GM23248 (cell line): ENCODE results near the gene QSOX1. TPM values are rescaled to one million over a fixed set of nuclear protein-coding genes. Genes with fewer than 3 reads are reported as not detected.

Experiments used
- DNase-seq: peaks from one replicate; pipeline ENCODE4 v3.0.0-alpha.2; 2015
- H2AFZ ChIP-seq: fragments of 200-600 bp; sonication (generic); 2 replicates; pipeline ENCODE4 v1.6.1; 2016; ENCODE audit warnings: antibody characterized with exemption
- H3F3A ChIP-seq: fragments of 200-600 bp; sonication (generic); 2 replicates; pipeline ENCODE4 v1.6.1; 2016; ENCODE audit warnings: mild to moderate bottlenecking, antibody characterized with exemption, mixed run types; ENCODE audit not compliant: insufficient read depth
- H3K27ac ChIP-seq: fragments of 200-600 bp; sonication (generic); 2 replicates; pipeline ENCODE4 v1.5.1; 2016; ENCODE audit warnings: mild to moderate bottlenecking
- H3K27me3 ChIP-seq: fragments of 200-600 bp; sonication (generic); replicated peaks from 2 replicates; pipeline ENCODE4 v1.6.1; 2016; ENCODE audit warnings: mild to moderate bottlenecking; ENCODE audit not compliant: insufficient read depth
- H3K36me3 ChIP-seq: fragments of 200-600 bp; sonication (generic); 2 replicates; pipeline ENCODE4 v1.6.1; 2016; ENCODE audit warnings: low read depth, mild to moderate bottlenecking
- H3K4me1 ChIP-seq: fragments of 200-600 bp; sonication (generic); 2 replicates; pipeline ENCODE4 v1.6.1; 2016; ENCODE audit warnings: mild to moderate bottlenecking; ENCODE audit not compliant: insufficient read depth
- H3K4me2 ChIP-seq: fragments of 200-600 bp; sonication (generic); one replicate; pipeline ENCODE4 v1.6.1; 2016; ENCODE audit warnings: mild to moderate bottlenecking; ENCODE audit not compliant: unreplicated experiment
- H3K4me3 ChIP-seq: fragments of 200-600 bp; sonication (generic); 2 replicates; pipeline ENCODE4 v1.5.1; 2016; ENCODE audit warnings: mild to moderate bottlenecking
- H3K79me2 ChIP-seq: fragments of 200-600 bp; sonication (generic); 2 replicates; pipeline ENCODE4 v1.6.1; 2016; ENCODE audit warnings: mild to moderate bottlenecking; ENCODE audit not compliant: insufficient read depth
- H3K9ac ChIP-seq: fragments of 200-600 bp; sonication (generic); 2 replicates; pipeline ENCODE4 v1.6.1; 2016; ENCODE audit warnings: mild to moderate bottlenecking
- H3K9me2 ChIP-seq: fragments of 200-600 bp; sonication (generic); 2 replicates; pipeline ENCODE4 v1.6.1; 2016; ENCODE audit warnings: mixed run types, mild to moderate bottlenecking, moderate library complexity; ENCODE audit not compliant: insufficient read depth
- H3K9me3 ChIP-seq: fragments of 200-600 bp; sonication (generic); one replicate; pipeline ENCODE4 v1.6.1; 2017; ENCODE audit warnings: low read depth
- H4K20me1 ChIP-seq: fragments of 200-600 bp; sonication (generic); 2 replicates; pipeline ENCODE4 v1.6.0; 2016; ENCODE audit not compliant: insufficient read depth
- EZH2 ChIP-seq: fragments of 200-600 bp; sonication (generic); IDR thresholded peaks from 2 replicates; pipeline ENCODE4 v1.6.1; 2018; ENCODE audit warnings: antibody characterized with exemption, mild to moderate bottlenecking; ENCODE audit not compliant: insufficient read depth, poor library complexity, severe bottlenecking
- EZH2phosphoT487 ChIP-seq: fragments of 200-600 bp; sonication (generic); IDR thresholded peaks from 2 replicates; pipeline ENCODE4 v1.6.1; 2018; ENCODE audit warnings: antibody characterized with exemption, moderate library complexity, mild to moderate bottlenecking, low read depth; ENCODE audit not compliant: insufficient read depth
- WGBS, 2 experiments: methylation state at CpG; one replicate each; pipeline ENCODE4 v1.1.6; 2015 to 2017; ENCODE audit warnings: low lambda C conversion rate in 2 of 2, low coverage in 1 of 2; ENCODE audit errors: missing lambda C conversion rate in 2 of 2; 5-methylcytosine and 5-hydroxymethylcytosine counted together
- in situ Hi-C: fragments of 300-500 bp; cut with MboI; formaldehyde crosslinking; loops from 2 replicates; pipeline ENCODE4 v1.15.0; 2020
- polyA plus RNA-seq: library from polyadenylated mRNA; unstranded; fragments of >200 nt; fragmentation: Nextera tagmentation; extraction: Ambion mirVana; gene quantifications from 2 replicates; pipeline ENCODE4 v1.2.1, GENCODE V29; 2016
- total RNA-seq: library from RNA; depleted of rRNA; stranded (reverse); fragments of >200 nt; shearing (Covaris generic); gene quantifications from 2 replicates; pipeline ENCODE4 v1.2.3, GENCODE V29; 2014

Gene QSOX1
- total and polyA plus RNA-seq, 2 experiments from 2014 or later = 270 to 519 TPM

- WGBS, 2 experiments = 91 to 94% methylated on average over 8 to 9 of the region's 9 CpGs
- no peaks in the 10 kb centered on the region for H3K9me2 ChIP-seq
- TF ChIP-seq EZH2 = no peak
- no peak for TF ChIP-seq EZH2phosphoT487
- H3K27me3 ChIP-seq = no peaks in the 10 kb centered on the region
- in situ Hi-C loops = loop anchor here (10.0 kb wide), 2 partner anchors 239 to 289 kb away; no protein-coding TSS in a partner anchor
- no peaks in the 10 kb centered on the region for H3K4me1 ChIP-seq
- H3K36me3 ChIP-seq = peaks cover 20% of the 10 kb centered on the region
- H3K79me2 ChIP-seq = no peaks in the 10 kb centered on the region
- no peak overlapping the region for H3K9ac ChIP-seq
- no peaks in the 10 kb centered on the region for H3F3A ChIP-seq
- H2AFZ ChIP-seq = no peak overlapping the region
- H3K9me3 ChIP-seq = no peaks in the 10 kb centered on the region
- no peak overlapping the region for H3K4me3 ChIP-seq
- no peak for DNase-seq
- no peaks in the 10 kb centered on the region for H4K20me1 ChIP-seq
- no peak overlapping the region for H3K4me2 ChIP-seq
- H3K27ac ChIP-seq = no peak overlapping the region
Observed at GRCh38 chr1:180185971-180186645, 31.4 kb downstream of the QSOX1 start.

- Histone ChIP-seq H4K20me1 (no peaks in the 10 kb centered on the region), H3K79me2 (no peaks in the 10 kb centered on the region), H3K36me3 (peaks cover 20% of the 10 kb centered on the region), H3K27ac (no peak overlapping the region), H3K9me2 (no peaks in the 10 kb centered on the region), H3K9me3 (no peaks in the 10 kb centered on the region), H3K27me3 (no peaks in the 10 kb centered on the region), H3K9ac (no peak overlapping the region), H3K4me3 (no peak overlapping the region), H3K4me1 (no peaks in the 10 kb centered on the region), H3K4me2 (no peak overlapping the region), H3F3A (no peaks in the 10 kb centered on the region), H2AFZ (no peak overlapping the region)
- no peak for TF ChIP-seq EZH2
- TF ChIP-seq EZH2phosphoT487 = no peak
- WGBS, 2 experiments = 82 to 87% methylated on average over 8 of the region's 8 CpGs
- DNase-seq = no peak
- in situ Hi-C loops = loop anchor here (10.0 kb wide), 2 partner anchors 238 to 288 kb away; no protein-coding TSS in a partner anchor
Observed at GRCh38 chr1:180186831-180187230, 32.2 kb downstream of the QSOX1 start.

GRCh38 chr1:180187626-180188025, 33.0 kb downstream of the QSOX1 start:
- WGBS, 2 experiments = 87 to 89% methylated on average over 5 of the region's 5 CpGs
- Histone ChIP-seq H3K4me3 (no peak overlapping the region), H3K9ac (no peak overlapping the region), H3K4me2 (no peak overlapping the region), H3K27me3 (no peaks in the 10 kb centered on the region), H3K27ac (no peak overlapping the region), H3F3A (no peaks in the 10 kb centered on the region), H3K9me3 (no peaks in the 10 kb centered on the region), H3K36me3 (peaks cover 20% of the 10 kb centered on the region), H4K20me1 (no peaks in the 10 kb centered on the region), H3K9me2 (no peaks in the 10 kb centered on the region), H3K79me2 (no peaks in the 10 kb centered on the region), H3K4me1 (no peaks in the 10 kb centered on the region), H2AFZ (no peak overlapping the region)
- no peak for TF ChIP-seq EZH2phosphoT487
- no peak for TF ChIP-seq EZH2
- DNase-seq = no peak
- in situ Hi-C loops = loop anchor here (10.0 kb wide), 2 partner anchors 237 to 287 kb away; no protein-coding TSS in a partner anchor

- Histone ChIP-seq H3K4me2 (no peak overlapping the region), H3K9me2 (no peaks in the 10 kb centered on the region), H3K27me3 (no peaks in the 10 kb centered on the region), H3K79me2 (no peaks in the 10 kb centered on the region), H3F3A (no peaks in the 10 kb centered on the region), H2AFZ (no peak overlapping the region), H4K20me1 (no peaks in the 10 kb centered on the region), H3K9me3 (no peaks in the 10 kb centered on the region), H3K27ac (no peak overlapping the region), H3K36me3 (peaks cover 20% of the 10 kb centered on the region), H3K9ac (no peak overlapping the region), H3K4me1 (no peaks in the 10 kb centered on the region), H3K4me3 (no peak overlapping the region)
- in situ Hi-C loops = loop anchor here (10.0 kb wide), 2 partner anchors 237 to 287 kb away; no protein-coding TSS in a partner anchor
- DNase-seq = peak; percentile 64
- TF ChIP-seq EZH2phosphoT487 = no peak
- 29 to 35% methylated on average over 8 of the region's 8 CpGs for WGBS, 2 experiments
Observed at GRCh38 chr1:180188091-180188506, 33.4 kb downstream of the QSOX1 start.
